Smooth muscle cell (in vitro differentiated cells): ENCODE results near the gene JAZF1. TPM values are rescaled to one million over a fixed set of nuclear protein-coding genes. Genes with fewer than 3 reads are reported as not detected.
A peak's percentile ranks its signal among the peaks of the same experiment; 100 is the strongest.

Source experiments
- DNase-seq: peaks from one replicate; lab custom pipeline; 2025; ENCODE audit not compliant: unreplicated experiment; lab: John Stamatoyannopoulos, UW
- H2AFZ ChIP-seq: fragments of 200-600 bp; sonication (generic); 2 replicates; pipeline ENCODE4 v1.6.0; 2016; ENCODE audit warnings: antibody characterized with exemption, low read depth, mild to moderate bottlenecking
- H3F3A ChIP-seq: fragments of 200-600 bp; sonication (generic); 2 replicates; pipeline ENCODE4 v1.6.0; 2017; ENCODE audit warnings: antibody characterized with exemption, low read depth
- H3K27ac ChIP-seq: fragments of 200-600 bp; sonication (generic); 2 replicates; pipeline ENCODE4 v1.5.1; 2016; ENCODE audit warnings: low read depth, mild to moderate bottlenecking
- H3K27me3 ChIP-seq: fragments of 200-600 bp; sonication (generic); 2 replicates; pipeline ENCODE4 v1.6.1; 2016; ENCODE audit warnings: low read depth, mild to moderate bottlenecking
- H3K36me3 ChIP-seq: fragments of 200-600 bp; sonication (generic); 2 replicates; pipeline ENCODE4 v1.5.1; 2016; ENCODE audit warnings: low read depth
- H3K4me1 ChIP-seq: fragments of 200-600 bp; sonication (generic); 2 replicates; pipeline ENCODE4 v1.5.1; 2016; ENCODE audit warnings: low read depth
- H3K4me2 ChIP-seq: fragments of 200-600 bp; sonication (generic); 2 replicates; pipeline ENCODE4 v1.6.0; 2016; ENCODE audit warnings: mild to moderate bottlenecking
- H3K4me3 ChIP-seq: fragments of 200-600 bp; sonication (generic); 2 replicates; pipeline ENCODE4 v1.5.1; 2016; ENCODE audit warnings: mild to moderate bottlenecking
- H3K79me2 ChIP-seq: fragments of 200-600 bp; sonication (generic); 2 replicates; pipeline ENCODE4 v1.6.0; 2016; ENCODE audit warnings: low read depth, mild to moderate bottlenecking
- H3K9ac ChIP-seq: fragments of 200-600 bp; sonication (generic); 2 replicates; pipeline ENCODE4 v1.6.0; 2016; ENCODE audit warnings: low read depth
- H3K9me3 ChIP-seq: fragments of 200-600 bp; sonication (generic); replicated peaks from 2 replicates; pipeline ENCODE4 v1.5.1; 2016; ENCODE audit warnings: low read depth
- H4K20me1 ChIP-seq: fragments of 200-600 bp; sonication (generic); 2 replicates; pipeline ENCODE4 v1.6.0; 2016; ENCODE audit warnings: low read depth
- CTCF ChIP-seq: fragments of 200-600 bp; sonication (generic); IDR thresholded peaks from 2 replicates; pipeline ENCODE4 v1.5.1; 2017; ENCODE audit warnings: borderline replicate concordance, mild to moderate bottlenecking, antibody characterized with exemption; ENCODE audit not compliant: insufficient read depth, poor library complexity, severe bottlenecking
- WGBS: methylation state at CpG from one replicate; pipeline ENCODE4 v1.1.7; 2016; ENCODE audit warnings: low lambda C conversion rate; 5-methylcytosine and 5-hydroxymethylcytosine counted together
- polyA plus RNA-seq: library from polyadenylated mRNA; unstranded; fragments of >200 nt; fragmentation: Nextera tagmentation; extraction: Ambion mirVana; gene quantifications from 2 replicates; pipeline ENCODE4 v1.2.1, GENCODE V29; 2016
- total RNA-seq: library from RNA; depleted of rRNA; stranded (reverse); fragments of >200 nt; gene quantifications from 2 replicates; pipeline ENCODE4 v1.2.3, GENCODE V29; 2014

JAZF1 gene
- total and polyA plus RNA-seq, 2 experiments from 2014 or later: 17.4 to 18.0 TPM

- no peak overlapping the region for H3K9ac ChIP-seq
- H3K79me2 ChIP-seq: peaks cover 8% of the 10 kb centered on the region
- H4K20me1 ChIP-seq: no peaks in the 10 kb centered on the region
- no peak for DNase-seq
- H3K9me3 ChIP-seq: no peaks in the 10 kb centered on the region
- H3K4me3 ChIP-seq: no peak overlapping the region
- peaks cover 27% of the 10 kb centered on the region for H3F3A ChIP-seq
- H2AFZ ChIP-seq: no peak overlapping the region
- peak overlapping the region; percentile 99 for H3K27ac ChIP-seq
- peak overlapping the region; percentile 77 for H3K4me2 ChIP-seq
- peaks cover 13% of the 10 kb centered on the region for H3K4me1 ChIP-seq
- no peaks in the 10 kb centered on the region for H3K36me3 ChIP-seq
- no peak for TF ChIP-seq CTCF
- no peaks in the 10 kb centered on the region for H3K27me3 ChIP-seq
These were observed 16.6 kb downstream of the JAZF1 start for GRCh38 chr7:28163949-28164348.

GRCh38 chr7:28161331-28161730 is 19.3 kb downstream of the JAZF1 start:
- H3K4me2 ChIP-seq: no peak overlapping the region
- WGBS: 96% methylated on average over 1 of the region's 1 CpG

GRCh38 chr7:28160551-28160991 is 20.0 kb downstream of the JAZF1 start:
- TF ChIP-seq CTCF: no peak
- peaks cover under 1% of the 10 kb centered on the region for H4K20me1 ChIP-seq
- no peak overlapping the region for H3K4me3 ChIP-seq
- H3K9me3 ChIP-seq: no peaks in the 10 kb centered on the region
- peaks cover 8% of the 10 kb centered on the region for H3K79me2 ChIP-seq
- H3F3A ChIP-seq: peaks cover 10% of the 10 kb centered on the region
- DNase-seq: no peak
- no peaks in the 10 kb centered on the region for H3K36me3 ChIP-seq
- H2AFZ ChIP-seq: no peak overlapping the region
- no peaks in the 10 kb centered on the region for H3K27me3 ChIP-seq
- peaks cover 8% of the 10 kb centered on the region for H3K4me1 ChIP-seq
- 64% methylated on average over 4 of the region's 4 CpGs for WGBS
- H3K9ac ChIP-seq: no peak overlapping the region
- peak overlapping the region; percentile 23 for H3K27ac ChIP-seq
- peak overlapping the region; percentile 39 for H3K4me2 ChIP-seq

More at GRCh38 chr7:28161331-28161730, 19.3 kb downstream of the JAZF1 start:
- peaks cover 8% of the 10 kb centered on the region for H3K79me2 ChIP-seq
- no peak overlapping the region for H3K4me3 ChIP-seq
- H3K27me3 ChIP-seq: no peaks in the 10 kb centered on the region
- no peak overlapping the region for H3K9ac ChIP-seq
- H2AFZ ChIP-seq: no peak overlapping the region
- no peaks in the 10 kb centered on the region for H3K36me3 ChIP-seq
- no peaks in the 10 kb centered on the region for H3K9me3 ChIP-seq
- no peaks in the 10 kb centered on the region for H4K20me1 ChIP-seq
- H3F3A ChIP-seq: peaks cover 17% of the 10 kb centered on the region
- TF ChIP-seq CTCF: no peak
- peaks cover 13% of the 10 kb centered on the region for H3K4me1 ChIP-seq
- DNase-seq: no peak
- peak overlapping the region; percentile 21 for H3K27ac ChIP-seq

- no peak overlapping the region for H3K4me3 ChIP-seq
- H3F3A ChIP-seq: no peaks in the 10 kb centered on the region
- H3K4me1 ChIP-seq: peaks cover 12% of the 10 kb centered on the region
- H3K79me2 ChIP-seq: peaks cover 17% of the 10 kb centered on the region
- H3K9me3 ChIP-seq: no peaks in the 10 kb centered on the region
- peaks cover 10% of the 10 kb centered on the region for H4K20me1 ChIP-seq
- DNase-seq: no peak
- H3K4me2 ChIP-seq: no peak overlapping the region
- H2AFZ ChIP-seq: no peak overlapping the region
- no peaks in the 10 kb centered on the region for H3K27me3 ChIP-seq
- H3K36me3 ChIP-seq: no peaks in the 10 kb centered on the region
- H3K27ac ChIP-seq: no peak overlapping the region
- WGBS: 82% methylated on average over 7 of the region's 7 CpGs
- no peak for TF ChIP-seq CTCF
- no peak overlapping the region for H3K9ac ChIP-seq
These were observed 22.7 kb downstream of the JAZF1 start for GRCh38 chr7:28157831-28158416.
